ENCODE results near the gene PCBP1.

GRCh38 chr2:70041663-70042062, 45.6 kb upstream of the PCBP1 start:
- TF ChIP-seq CTCF (IDR thresholded peaks at IDR 0.05) (no peak), POLR2A (IDR thresholded peaks at IDR 0.05) (no peak), POLR2AphosphoS5 (IDR thresholded peaks at IDR 0.05) (no peak), EP300 (IDR thresholded peaks at IDR 0.05) (no peak)

All from upper lobe of left lung (tissue), 4 donors.